Stimulated activated CD4-positive, alpha-beta T cell treated with anti-CD3 and anti-CD28 coated beads, TNF-alpha, amount 100 ng/mL, for 1 hour (primary cell): ENCODE results near the gene RAP1GDS1.
"Not testable (repeated sequence)": the region's sequence is repeated elsewhere in the genome, so short reads cannot be mapped to it uniquely, and the experiment has no call there.

Experiments
- DNase-seq, 3 donors: peaks; one replicate each; pipeline ENCODE4 v3.0.0-alpha.2; 2020; ENCODE audit warnings: low read depth in 3 of 3, low spot score in 1 of 3

The RAP1GDS1 gene

DNA sequence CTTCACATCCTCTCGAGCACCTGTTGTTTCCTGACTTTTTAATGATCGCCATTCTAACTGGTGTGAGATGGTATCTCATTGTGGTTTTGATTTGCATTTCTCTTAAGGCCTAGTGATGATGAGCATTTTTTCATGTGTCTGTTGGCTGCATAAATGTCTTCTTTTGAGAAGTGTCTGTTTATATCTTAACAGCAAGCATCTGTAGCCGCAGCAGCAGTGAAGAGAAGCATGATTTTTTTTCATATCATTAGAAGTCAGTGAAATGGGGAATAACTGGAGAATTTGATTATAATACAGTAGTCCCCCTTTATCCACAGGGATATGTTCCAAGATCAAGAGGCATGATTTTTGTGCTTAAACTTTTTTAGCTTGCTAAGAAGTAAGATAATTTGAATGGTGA, 27.5 kb downstream of the RAP1GDS1 start:
- not testable (repeated sequence) for DNase-seq

DNA sequence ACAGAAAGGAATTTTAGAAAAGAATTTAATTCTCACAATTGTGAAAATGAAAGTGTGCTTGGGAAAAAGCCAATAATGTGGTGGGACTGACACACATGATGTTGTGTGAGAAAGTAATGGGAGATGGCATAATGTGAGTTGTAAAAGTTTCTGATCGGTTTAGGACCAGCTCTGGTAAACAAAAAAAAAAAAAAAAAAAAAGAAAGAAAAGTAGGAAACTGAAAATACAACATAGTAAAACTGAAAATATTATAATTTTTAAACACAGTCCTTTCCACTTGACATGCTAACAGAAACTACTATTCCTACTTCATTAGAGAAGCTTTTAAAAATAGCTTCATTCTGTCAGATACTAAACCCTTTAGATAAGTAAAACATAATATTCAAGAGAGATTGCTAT, 28.2 kb downstream of the RAP1GDS1 start:
- no peak for DNase-seq

DNA sequence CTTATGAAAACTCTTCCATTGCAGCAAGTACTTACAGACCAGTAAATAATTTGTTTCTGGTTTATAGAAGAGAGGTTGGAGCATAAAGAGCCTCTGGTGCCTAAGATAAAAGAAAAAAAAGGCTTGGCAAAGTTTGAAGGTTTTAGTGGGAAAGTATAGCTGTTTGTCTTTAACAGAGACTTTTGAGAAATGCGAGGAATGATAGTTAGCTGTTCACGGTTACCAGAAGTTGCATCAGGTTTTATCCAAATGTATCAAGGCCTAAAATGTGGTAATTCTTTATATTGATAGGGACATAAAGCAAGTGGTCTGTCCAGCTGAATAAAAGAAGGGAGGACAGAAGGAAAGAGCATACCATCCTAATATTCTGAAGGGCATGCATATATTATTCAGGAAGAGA, 29.3 kb downstream of the RAP1GDS1 start:
- DNase-seq = no peak

- DNase-seq = no peak
Observed at GRCh38 chr4:98293104-98293887, 32.1 kb downstream of the RAP1GDS1 start.

DNA sequence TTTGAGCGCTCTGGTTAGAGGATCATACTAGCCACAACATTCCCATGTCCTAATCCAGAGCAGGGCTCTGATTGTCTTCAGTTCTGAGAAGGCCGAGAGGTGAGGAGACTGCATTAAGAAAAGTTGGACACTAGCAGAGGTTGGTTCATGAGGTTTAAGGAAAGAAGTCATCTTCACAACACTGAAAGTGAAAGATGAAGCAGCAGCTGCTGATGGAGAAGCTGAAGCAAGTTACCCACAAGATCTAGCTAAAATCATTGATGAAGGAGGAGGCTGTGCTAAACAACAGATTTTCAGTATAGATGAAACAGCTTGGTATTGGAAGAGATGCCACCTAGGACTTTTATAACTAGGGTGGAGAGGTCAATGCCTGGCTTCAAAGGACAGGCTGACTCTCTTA, 36.8 kb downstream of the RAP1GDS1 start:
- no peak for DNase-seq

- DNase-seq = no peak
Observed at GRCh38 chr4:98300706-98301105, 39.5 kb downstream of the RAP1GDS1 start.

DNA sequence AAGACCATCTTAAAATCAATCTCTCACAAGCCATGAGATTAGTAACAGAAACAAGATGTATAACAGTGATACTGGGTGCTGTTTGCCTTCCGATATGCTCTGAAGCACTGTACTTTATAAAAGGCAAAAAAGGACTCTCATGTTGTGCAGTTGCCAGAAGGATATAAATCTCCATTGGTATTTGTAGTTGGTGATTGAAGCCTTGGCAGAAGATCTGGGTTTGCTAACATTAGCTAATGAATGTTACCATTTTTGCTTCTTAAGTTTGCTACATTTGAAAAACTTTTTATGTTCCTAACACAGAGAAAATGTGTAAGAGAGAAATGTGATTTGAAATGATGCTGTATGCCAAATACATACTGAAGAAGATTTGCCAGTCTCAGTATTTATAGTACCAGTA, 44.4 kb downstream of the RAP1GDS1 start:
- no peak for DNase-seq

- no peak for DNase-seq
Observed at GRCh38 chr4:98310867-98311266, 49.7 kb downstream of the RAP1GDS1 start.

GRCh38 chr4:98311656-98312055, 50.5 kb downstream of the RAP1GDS1 start:
- no peak for DNase-seq

- no peak for DNase-seq
Observed at GRCh38 chr4:98314791-98315565, 53.8 kb downstream of the RAP1GDS1 start.

GRCh38 chr4:98318521-98318920, 57.3 kb downstream of the RAP1GDS1 start:
- no peak for DNase-seq

DNA sequence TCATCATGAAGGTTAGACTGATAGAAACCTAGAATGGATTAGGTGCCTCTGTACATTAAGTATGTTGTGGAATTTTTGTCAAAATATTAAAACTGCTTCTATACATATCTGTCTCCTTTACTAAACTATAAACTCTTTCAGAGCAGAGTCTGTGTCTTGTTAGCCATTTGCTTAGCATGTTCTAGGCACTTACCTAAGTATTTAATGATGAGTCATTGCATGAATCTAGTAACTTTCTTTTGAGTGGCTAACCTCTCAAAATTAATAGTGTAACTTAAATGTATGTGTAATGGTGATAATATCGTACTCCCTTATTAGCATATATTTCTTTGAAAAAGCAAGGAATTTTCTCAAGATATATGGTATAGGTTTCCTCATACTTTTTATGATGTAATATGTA, 57.8 kb downstream of the RAP1GDS1 start:
- DNase-seq = no peak

GRCh38 chr4:98326168-98326567, 65.0 kb downstream of the RAP1GDS1 start:
- DNase-seq = no peak

DNA sequence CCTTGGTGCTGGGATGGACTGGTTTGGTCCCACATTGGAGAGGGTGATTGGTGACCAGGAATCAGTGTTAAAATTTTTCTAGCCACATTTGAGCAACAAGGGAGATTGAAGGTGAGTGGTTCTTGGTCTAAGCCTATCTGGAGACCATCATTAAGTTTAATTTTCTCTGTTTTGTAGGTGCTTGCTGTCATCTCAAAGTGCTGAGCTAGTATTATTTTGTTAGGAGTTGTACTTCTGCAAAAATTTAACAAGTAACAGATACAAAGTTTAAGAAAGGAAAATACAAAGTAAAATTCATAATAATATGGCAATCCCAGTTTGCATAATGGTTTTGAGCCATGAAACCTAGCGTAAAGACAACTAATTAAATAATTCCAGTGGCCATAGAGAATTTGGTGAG, 66.5 kb downstream of the RAP1GDS1 start:
- DNase-seq = no peak

GRCh38 chr4:98329879-98330640, 68.9 kb downstream of the RAP1GDS1 start:
- not testable (repeated sequence) for DNase-seq

- no peak for DNase-seq
Observed at GRCh38 chr4:98332017-98332416, 70.8 kb downstream of the RAP1GDS1 start.

DNA sequence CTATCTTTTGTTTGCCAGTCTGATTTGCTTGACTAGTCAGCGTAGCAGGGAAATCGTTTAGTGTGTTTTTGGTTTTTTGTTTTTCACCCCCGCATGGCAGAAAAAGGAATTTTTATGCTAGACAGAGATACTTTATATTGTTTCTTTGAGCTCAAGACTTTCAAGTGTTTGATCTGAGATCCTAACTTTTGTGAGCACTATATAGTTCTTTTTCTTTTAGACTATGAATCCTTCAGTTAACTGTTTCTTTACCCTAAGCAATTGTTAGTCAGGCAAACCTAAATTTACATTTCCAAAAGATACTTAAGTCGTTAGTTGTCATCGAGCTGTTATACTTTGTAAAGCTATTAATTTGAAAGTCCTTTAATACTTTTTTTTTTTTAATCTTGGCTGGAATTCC, 73.3 kb downstream of the RAP1GDS1 start:
- DNase-seq = no peak

DNA sequence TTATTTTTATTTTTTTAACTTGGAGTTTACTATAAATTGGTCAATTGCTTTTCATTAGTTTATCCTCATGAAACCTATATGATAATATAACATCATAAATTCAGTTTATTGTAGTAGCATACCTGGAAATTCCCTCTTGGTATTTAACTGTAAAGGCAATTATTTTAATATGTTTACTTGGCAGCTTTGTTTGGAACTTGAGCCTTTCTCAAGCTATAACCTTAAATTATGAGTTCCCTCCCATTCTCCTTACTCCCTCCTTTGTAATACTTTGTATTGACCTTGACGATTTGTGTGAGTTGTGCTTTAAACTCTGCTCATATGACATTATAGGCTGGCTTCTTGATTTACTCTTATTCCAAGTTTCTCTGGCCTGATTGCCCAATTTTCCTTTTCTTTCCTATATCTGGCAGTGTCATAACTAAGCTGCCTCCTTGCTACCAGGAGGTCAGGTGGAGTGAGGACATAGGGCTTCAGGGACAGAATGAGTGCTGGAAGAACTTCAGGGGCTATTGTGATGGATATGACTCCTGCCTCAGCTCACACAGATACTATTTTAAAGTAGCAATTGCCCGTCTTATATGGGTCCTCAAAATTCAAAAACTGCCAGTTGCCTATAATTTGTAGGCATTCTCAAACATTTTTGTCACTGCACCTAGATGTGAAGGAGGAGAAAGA, 77.7 kb downstream of the RAP1GDS1 start:
- DNase-seq = no peak

- DNase-seq = no peak
Observed at GRCh38 chr4:98341309-98341708, 80.1 kb downstream of the RAP1GDS1 start.

DNA sequence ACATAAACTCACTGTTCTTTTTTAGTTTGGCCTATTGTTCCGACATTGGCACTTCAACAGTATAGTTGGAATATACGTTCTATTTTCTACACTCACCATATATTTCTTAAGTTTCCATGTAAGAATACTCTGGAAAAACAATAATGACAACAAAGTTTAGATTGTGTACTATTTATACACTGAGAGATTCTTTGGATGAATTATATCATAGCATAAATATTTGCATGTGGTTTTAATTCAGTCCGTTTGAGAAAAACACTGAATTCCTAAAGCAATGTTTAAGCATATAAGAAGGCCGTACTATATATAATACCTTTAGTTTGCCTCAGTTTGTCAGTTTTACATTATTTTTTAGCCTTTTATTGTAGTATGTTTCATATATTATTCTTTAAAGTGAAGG, 82.4 kb downstream of the RAP1GDS1 start:
- DNase-seq = no peak

- DNase-seq = no peak
Observed at GRCh38 chr4:98345838-98346237, 84.7 kb downstream of the RAP1GDS1 start.
